B cell (primary cell): Measurements from ENCODE around the gene TBC1D22A. TPM values are rescaled to one million over a fixed set of nuclear protein-coding genes. Genes with fewer than 3 reads are reported as not detected.

Experiments used
- ATAC-seq: fragments of 200-7000 bp; cut with Tn5 transposase; one replicate; pipeline ENCODE4 v1.10.0; 2021; ENCODE audit warnings: low read depth, mild to moderate bottlenecking, moderate number of reproducible peaks, moderate library complexity
- CTCF ChIA-PET: fragments of 350-600 bp; sonication (Branson Sonifier 250); formaldehyde crosslinking; loops from one replicate; lab custom pipeline; 2021; ENCODE audit warnings: antibody characterized with exemption, inconsistent platforms; lab: Charles Lee
- POLR2A ChIA-PET: fragments of 350-600 bp; sonication (Branson Sonifier 250); formaldehyde crosslinking; loops from one replicate; lab custom pipeline; 2021; ENCODE audit warnings: antibody characterized with exemption; lab: Charles Lee
- DNase-seq: peaks from one replicate; pipeline ENCODE4 v3.0.0; 2013
- H2AFZ ChIP-seq: 2 replicates; pipeline ENCODE4 v1.6.1; 2012; ENCODE audit warnings: mild to moderate bottlenecking, low read depth, low read length; ENCODE audit not compliant: insufficient read depth, poor library complexity, severe bottlenecking
- H3K27ac ChIP-seq, 2 donors: 1 replicate in 1 of 2; 2 replicates in 1 of 2; pipeline ENCODE4 v1.5.1; 2012 to 2013; ENCODE audit warnings: low read length in 2 of 2, mild to moderate bottlenecking in 2 of 2, moderate library complexity in 1 of 2
- H3K27me3 ChIP-seq, 4 experiments: fragments of 200-600 bp in 1 of 4; sonication (generic) in 1 of 4; replicated peaks in 1 of 4; 1 replicate in 2 of 4; 2 replicates in 2 of 4; pipeline versions ENCODE4 v1.6.1 to v1.7.0; 2013 to 2016; ENCODE audit warnings: low read length in 3 of 4, mild to moderate bottlenecking in 2 of 4, mixed read lengths in 1 of 4, moderate library complexity in 1 of 4; ENCODE audit not compliant: insufficient read depth in 4 of 4, control insufficient read depth in 3 of 4; ENCODE audit errors: control extremely low read depth in 1 of 4
- H3K36me3 ChIP-seq, 2 experiments: replicated peaks in 1 of 2; 1 replicate in 1 of 2; 2 replicates in 1 of 2; pipeline versions ENCODE4 v1.6.1 to v1.7.1; 2013; ENCODE audit warnings: low read length in 1 of 2; ENCODE audit not compliant: insufficient read depth in 2 of 2, control insufficient read depth in 1 of 2; ENCODE audit errors: control extremely low read depth in 1 of 2, extremely low read depth in 1 of 2
- H3K4me1 ChIP-seq, 2 donors: fragments of 200-600 bp in 1 of 2; sonication (generic) in 1 of 2; 1 replicate in 1 of 2; 2 replicates in 1 of 2; pipeline versions ENCODE4 v1.5.1 to v1.6.1; 2013 to 2017; ENCODE audit warnings: low read length in 2 of 2; ENCODE audit not compliant: control insufficient read depth in 2 of 2, insufficient read depth in 2 of 2
- H3K4me2 ChIP-seq: replicated peaks from 2 replicates; pipeline ENCODE3; 2012; ENCODE audit warnings: mild to moderate bottlenecking, low read depth, low read length; ENCODE audit not compliant: poor library complexity, severe bottlenecking
- H3K4me3 ChIP-seq, 5 experiments: fragments of 200-600 bp in 1 of 5; sonication (generic) in 1 of 5; 1 replicate in 3 of 5; 2 replicates in 2 of 5; pipeline versions ENCODE4 v1.5.1 to v1.7.0; 2011 to 2016; ENCODE audit warnings: low read length in 4 of 5, mild to moderate bottlenecking in 4 of 5, low read depth in 2 of 5, control low read depth in 1 of 5, moderate library complexity in 1 of 5; ENCODE audit not compliant: insufficient read depth in 1 of 5; ENCODE audit errors: control extremely low read depth in 1 of 5, extremely low read depth in 1 of 5
- H3K79me2 ChIP-seq: fragments of 200-600 bp; sonication (generic); one replicate; pipeline ENCODE4 v1.6.0; 2016; ENCODE audit warnings: low read length; ENCODE audit not compliant: control insufficient read depth, insufficient read depth
- H3K9ac ChIP-seq: fragments of 200-600 bp; sonication (generic); 2 replicates; pipeline ENCODE4 v1.6.1; 2017; ENCODE audit warnings: mild to moderate bottlenecking, low read length, moderate library complexity
- H3K9me3 ChIP-seq, 3 donors: one replicate each; pipeline versions ENCODE4 v1.6.1 to v1.7.1; 2013; ENCODE audit warnings: low read length in 2 of 3; ENCODE audit not compliant: control insufficient read depth in 2 of 3, insufficient read depth in 1 of 3; ENCODE audit errors: control extremely low read depth in 1 of 3
- H4K20me1 ChIP-seq: 2 replicates; pipeline ENCODE4 v1.6.0; 2012; ENCODE audit warnings: mild to moderate bottlenecking, low read length; ENCODE audit not compliant: insufficient read depth, control insufficient read depth, poor library complexity, severe bottlenecking
- H3K27ac Mint-ChIP-seq: one replicate; pipeline ENCODE4 v1.8.0; 2021; ENCODE audit warnings: mixed read lengths
- H3K27me3 Mint-ChIP-seq: one replicate; pipeline ENCODE4 v1.8.0; 2021; ENCODE audit warnings: mixed read lengths
- H3K4me1 Mint-ChIP-seq: one replicate; pipeline ENCODE4 v1.8.0; 2021; ENCODE audit warnings: mixed read lengths
- H3K4me3 Mint-ChIP-seq: one replicate; pipeline ENCODE4 v1.8.0; 2021; ENCODE audit warnings: mixed read lengths
- H3K9me3 Mint-ChIP-seq: one replicate; pipeline ENCODE4 v1.8.0; 2022; ENCODE audit warnings: mixed read lengths; ENCODE audit not compliant: insufficient read depth
- EZH2 ChIP-seq: IDR thresholded peaks from 2 replicates; pipeline ENCODE4 v1.6.1; 2012; ENCODE audit warnings: borderline replicate concordance, low read depth, mild to moderate bottlenecking, moderate library complexity, low read length; ENCODE audit not compliant: insufficient read depth, poor library complexity, severe bottlenecking
- WGBS: methylation state at CpG from one replicate; pipeline ENCODE4 v1.1.5; 2013; ENCODE audit warnings: missing lambda C conversion rate; ENCODE audit not compliant: insufficient coverage; 5-methylcytosine and 5-hydroxymethylcytosine counted together
- intact Hi-C: fragments of 100-400 bp; cut with micrococcal nuclease; formaldehyde crosslinking; loops from one replicate; pipeline ENCODE4 v1.10.0; 2022
- polyA plus RNA-seq: library from polyadenylated mRNA; depleted of rRNA; stranded (reverse); fragments of >200 nt; gene quantifications from 2 replicates; pipeline ENCODE4 v1.2.3, GENCODE V29; 2012
- total RNA-seq, 2 donors: library from RNA; stranded (reverse); fragments of 120-200 nt in 1 of 2; gene quantifications; 1 replicate in 1 of 2; 2 replicates in 1 of 2; pipeline versions ENCODE4 v1.2.3 to v1.2.4, GENCODE V29; 2013 to 2022
- TF ChIP-seq, protein P1 (sequence below): fragments of 200-600 bp; IDR thresholded peaks from one replicate; pipeline ENCODE4 v1.8.0; 2022; ENCODE audit warnings: antibody characterized with exemption, mild to moderate bottlenecking

TBC1D22A gene
- total and polyA plus RNA-seq, 2 donors (not counting 1 experiment from before 2014, with no cell fraction given) = 73.8 to 128 TPM

DNA sequence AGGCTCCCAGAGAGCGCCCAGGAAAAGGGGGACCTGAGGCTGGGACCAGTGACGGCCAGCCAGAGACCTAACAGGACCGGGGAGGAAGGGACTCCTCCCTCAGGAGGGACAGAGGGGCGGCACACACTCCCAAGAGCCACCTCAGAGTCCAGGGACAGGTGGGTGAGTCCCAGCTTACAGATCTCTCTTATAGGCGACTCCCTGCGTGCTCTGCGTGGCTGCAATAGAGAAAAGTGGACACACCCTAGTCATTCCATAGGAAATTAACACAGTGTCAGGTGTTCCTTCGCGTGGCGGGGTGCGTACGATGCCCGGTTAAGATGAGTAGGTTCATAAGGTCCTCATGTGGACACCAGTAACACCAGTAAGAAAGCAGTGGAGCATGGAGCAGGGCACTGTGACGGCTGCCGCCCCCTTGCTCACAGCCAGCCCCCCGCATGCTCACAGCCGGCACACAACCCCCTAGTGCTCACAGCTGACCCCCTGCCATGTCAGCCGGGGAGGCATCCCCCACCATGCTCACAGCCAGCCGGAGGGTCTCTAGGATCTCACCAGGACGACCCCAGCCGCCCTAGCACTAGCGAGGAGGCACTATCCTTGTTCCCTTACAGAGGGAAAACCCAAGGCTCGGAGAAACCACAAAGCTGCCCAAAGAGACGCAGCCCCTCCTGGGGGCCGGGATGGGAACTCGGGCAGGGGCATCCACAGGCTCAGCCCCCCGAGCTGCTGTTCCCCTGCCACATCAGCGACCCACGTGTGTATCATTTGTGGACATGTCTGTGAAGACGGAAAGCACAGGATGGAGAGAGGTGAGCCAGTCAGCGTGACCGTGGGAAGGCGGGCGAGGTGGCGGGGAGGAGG is 426.8 kb downstream of the TBC1D22A start:
- 94% methylated on average over 26 of the region's 35 CpGs for WGBS
- H3K9me3 Mint-ChIP-seq = peaks cover 18% of the 10 kb centered on the region
- DNase-seq = no peak
- no peaks in the 10 kb centered on the region for H3K4me1 Mint-ChIP-seq
- intact Hi-C loops = no loop called here
- CTCF ChIA-PET = no interaction called here
- H3K27ac Mint-ChIP-seq = no peak overlapping the region
- H3K27me3 Mint-ChIP-seq = no peaks in the 10 kb centered on the region
- POLR2A ChIA-PET = no interaction called here
- Histone ChIP-seq H2AFZ (no peak overlapping the region), H3K36me3 (no peaks in the 10 kb centered on the region), H3K79me2 (no peaks in the 10 kb centered on the region), H3K27me3 (no peaks in the 10 kb centered on the region), H3K4me1 (no peaks in the 10 kb centered on the region), H3K27ac (no peak overlapping the region), H3K4me2 (no peak overlapping the region), H4K20me1 (no peaks in the 10 kb centered on the region), H3K4me3 (no peak overlapping the region), H3K9ac (no peak overlapping the region), H3K9me3 (peaks cover 0 to 20% (median 6%) of the 10 kb centered on the region in 3 donors)
- TF ChIP-seq, protein P1, sequence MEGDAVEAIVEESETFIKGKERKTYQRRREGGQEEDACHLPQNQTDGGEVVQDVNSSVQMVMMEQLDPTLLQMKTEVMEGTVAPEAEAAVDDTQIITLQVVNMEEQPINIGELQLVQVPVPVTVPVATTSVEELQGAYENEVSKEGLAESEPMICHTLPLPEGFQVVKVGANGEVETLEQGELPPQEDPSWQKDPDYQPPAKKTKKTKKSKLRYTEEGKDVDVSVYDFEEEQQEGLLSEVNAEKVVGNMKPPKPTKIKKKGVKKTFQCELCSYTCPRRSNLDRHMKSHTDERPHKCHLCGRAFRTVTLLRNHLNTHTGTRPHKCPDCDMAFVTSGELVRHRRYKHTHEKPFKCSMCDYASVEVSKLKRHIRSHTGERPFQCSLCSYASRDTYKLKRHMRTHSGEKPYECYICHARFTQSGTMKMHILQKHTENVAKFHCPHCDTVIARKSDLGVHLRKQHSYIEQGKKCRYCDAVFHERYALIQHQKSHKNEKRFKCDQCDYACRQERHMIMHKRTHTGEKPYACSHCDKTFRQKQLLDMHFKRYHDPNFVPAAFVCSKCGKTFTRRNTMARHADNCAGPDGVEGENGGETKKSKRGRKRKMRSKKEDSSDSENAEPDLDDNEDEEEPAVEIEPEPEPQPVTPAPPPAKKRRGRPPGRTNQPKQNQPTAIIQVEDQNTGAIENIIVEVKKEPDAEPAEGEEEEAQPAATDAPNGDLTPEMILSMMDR = no peak
- TF ChIP-seq EZH2 = no peak
- no peak overlapping the region for H3K4me3 Mint-ChIP-seq
- ATAC-seq = no peak

DNA sequence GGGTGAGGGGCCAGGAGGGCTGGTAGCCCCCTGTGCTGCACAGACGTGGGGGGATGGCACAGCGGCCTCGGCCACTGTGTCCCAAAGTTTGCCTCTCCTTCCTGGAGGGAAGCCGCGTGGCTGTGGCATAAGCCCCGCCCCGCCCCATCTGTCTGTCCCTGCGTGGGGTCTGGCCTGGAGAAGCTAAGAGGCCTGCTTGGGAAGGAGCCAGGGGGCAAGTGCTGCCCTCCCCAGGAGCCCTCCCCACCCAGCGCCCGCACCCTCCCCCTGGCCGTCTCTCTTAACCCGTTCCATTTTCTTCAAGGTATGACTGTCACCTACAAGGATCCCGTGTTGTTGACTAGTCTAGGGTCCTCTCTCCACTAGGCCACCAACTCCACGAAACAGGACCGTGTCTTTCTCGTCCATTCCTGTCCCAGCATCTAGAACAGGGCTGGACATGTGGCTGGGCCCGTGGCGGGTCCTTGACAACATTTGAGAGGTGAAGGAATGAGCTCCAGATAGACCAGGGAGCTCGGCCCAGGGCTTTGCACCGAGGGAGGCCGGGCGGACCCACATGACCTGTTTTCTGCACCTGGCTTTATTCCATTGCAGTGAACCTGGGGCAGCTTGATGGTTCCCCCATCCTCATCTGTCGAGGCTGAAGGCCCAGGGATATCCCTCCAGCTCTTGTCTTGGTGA is 428.0 kb downstream of the TBC1D22A start:
- Histone ChIP-seq H3K9ac (no peak overlapping the region), H4K20me1 (no peaks in the 10 kb centered on the region), H3K4me3 (no peak overlapping the region), H3K4me2 (no peak overlapping the region), H3K27ac (no peak overlapping the region), H3K4me1 (no peaks in the 10 kb centered on the region), H3K79me2 (no peaks in the 10 kb centered on the region), H3K36me3 (no peaks in the 10 kb centered on the region), H3K27me3 (no peaks in the 10 kb centered on the region), H3K9me3 (peaks cover 0 to 20% (median 2%) of the 10 kb centered on the region in 3 donors), H2AFZ (no peak overlapping the region)
- Mint-ChIP-seq H3K9me3 (peaks cover 9% of the 10 kb centered on the region), H3K4me3 (no peak overlapping the region), H3K4me1 (no peaks in the 10 kb centered on the region), H3K27me3 (no peaks in the 10 kb centered on the region), H3K27ac (no peak overlapping the region)
- intact Hi-C loops = no loop called here
- DNase-seq = no peak
- 90% methylated on average over 19 of the region's 23 CpGs for WGBS
- ATAC-seq = no peak
- TF ChIP-seq, protein P1 = no peak
- TF ChIP-seq EZH2 = no peak
- POLR2A ChIA-PET = no interaction called here
- CTCF ChIA-PET = no interaction called here
